OCI-LY1 (cell line): ENCODE data around the gene C19orf47.

Experiments
- H2AFZ ChIP-seq: fragments of 200-600 bp; sonication (generic), shearing (Covaris generic); 2 replicates; pipeline ENCODE4 v1.6.0; 2014; ENCODE audit warnings: antibody characterized with exemption, mild to moderate bottlenecking, low read length
- H3F3A ChIP-seq: fragments of 200-600 bp; sonication (generic), shearing (Covaris generic); 2 replicates; pipeline ENCODE4 v1.6.0; 2014; ENCODE audit warnings: mild to moderate bottlenecking, antibody characterized with exemption, low read length, moderate library complexity; ENCODE audit not compliant: insufficient read depth
- H3K27ac ChIP-seq: fragments of 200-600 bp; sonication (generic); 2 replicates; pipeline ENCODE4 v1.5.1; 2014; ENCODE audit warnings: low read length, mixed run types, mild to moderate bottlenecking, low read depth; ENCODE audit not compliant: poor library complexity, severe bottlenecking
- H3K27me3 ChIP-seq: fragments of 200-600 bp; sonication (generic); 2 replicates; pipeline ENCODE4 v1.6.0; 2014; ENCODE audit warnings: antibody characterized with exemption, mild to moderate bottlenecking, low read length, moderate library complexity; ENCODE audit not compliant: insufficient read depth
- H3K36me3 ChIP-seq: fragments of 200-600 bp; sonication (generic); 2 replicates; pipeline ENCODE4 v1.6.1; 2014; ENCODE audit warnings: mild to moderate bottlenecking, antibody characterized with exemption, low read length, moderate library complexity, mixed read lengths; ENCODE audit not compliant: insufficient read depth
- H3K4me1 ChIP-seq: fragments of 200-600 bp; sonication (generic); 2 replicates; pipeline ENCODE4 v1.5.1; 2014; ENCODE audit warnings: mild to moderate bottlenecking, low read length, moderate library complexity; ENCODE audit not compliant: insufficient read depth, severe bottlenecking
- H3K4me2 ChIP-seq: fragments of 200-600 bp; sonication (generic), shearing (Covaris generic); 2 replicates; pipeline ENCODE4 v1.6.1; 2014; ENCODE audit warnings: low read length
- H3K4me3 ChIP-seq: fragments of 200-600 bp; sonication (generic); 2 replicates; pipeline ENCODE4 v1.5.1; 2014; ENCODE audit warnings: low read length, low read depth, mild to moderate bottlenecking, mixed read lengths; ENCODE audit not compliant: poor library complexity, severe bottlenecking
- H3K79me2 ChIP-seq: fragments of 200-600 bp; shearing (Covaris generic); 2 replicates; pipeline ENCODE4 v1.6.1; 2016; ENCODE audit warnings: mixed run types, low read length, mixed read lengths; ENCODE audit not compliant: insufficient read depth
- H3K9ac ChIP-seq: fragments of 200-600 bp; sonication (generic), shearing (Covaris generic); 2 replicates; pipeline ENCODE4 v1.6.1; 2014; ENCODE audit warnings: mild to moderate bottlenecking, low read length, mixed read lengths
- H3K9me2 ChIP-seq: fragments of 200-600 bp; sonication (generic), shearing (Covaris generic); 2 replicates; pipeline ENCODE4 v1.6.1; 2014; ENCODE audit warnings: low read depth, mild to moderate bottlenecking, low read length, mixed read lengths
- H3K9me3 ChIP-seq: fragments of 200-600 bp; shearing (Covaris generic); 2 replicates; pipeline ENCODE4 v1.6.1; 2014; ENCODE audit warnings: low read length, mixed read lengths
- H4K20me1 ChIP-seq: fragments of 200-600 bp; sonication (generic), shearing (Covaris generic); 2 replicates; pipeline ENCODE4 v1.6.0; 2016; ENCODE audit warnings: mild to moderate bottlenecking, low read length; ENCODE audit not compliant: insufficient read depth
- EZH2 ChIP-seq: fragments of 200-600 bp; sonication (generic), shearing (Covaris generic); IDR thresholded peaks from 2 replicates; pipeline ENCODE4 v1.8.0; 2017; ENCODE audit warnings: borderline replicate concordance, mixed run types, mild to moderate bottlenecking, antibody characterized with exemption, low read length, moderate library complexity, mixed read lengths
- TF ChIP-seq, protein P1 (sequence below): fragments of 200-600 bp; sonication (generic), shearing (Covaris generic); IDR thresholded peaks from 2 replicates; pipeline ENCODE4 v1.5.1; 2017; ENCODE audit warnings: mild to moderate bottlenecking, antibody characterized with exemption, low read length, moderate library complexity, mixed read lengths

Gene C19orf47

GRCh38 chr19:40389404-40390083, 41.3 kb upstream of the C19orf47 start:
- no peaks in the 10 kb centered on the region for H3K9me2 ChIP-seq
- H3K4me2 ChIP-seq = no peak overlapping the region
- no peaks in the 10 kb centered on the region for H3K9me3 ChIP-seq
- no peak overlapping the region for H3K4me3 ChIP-seq
- no peaks in the 10 kb centered on the region for H3K36me3 ChIP-seq
- no peaks in the 10 kb centered on the region for H3F3A ChIP-seq
- H3K27me3 ChIP-seq = peaks cover 4% of the 10 kb centered on the region; the same call in 1 of the 2 replicates
- H3K27ac ChIP-seq = no peak overlapping the region
- TF ChIP-seq, protein P1, sequence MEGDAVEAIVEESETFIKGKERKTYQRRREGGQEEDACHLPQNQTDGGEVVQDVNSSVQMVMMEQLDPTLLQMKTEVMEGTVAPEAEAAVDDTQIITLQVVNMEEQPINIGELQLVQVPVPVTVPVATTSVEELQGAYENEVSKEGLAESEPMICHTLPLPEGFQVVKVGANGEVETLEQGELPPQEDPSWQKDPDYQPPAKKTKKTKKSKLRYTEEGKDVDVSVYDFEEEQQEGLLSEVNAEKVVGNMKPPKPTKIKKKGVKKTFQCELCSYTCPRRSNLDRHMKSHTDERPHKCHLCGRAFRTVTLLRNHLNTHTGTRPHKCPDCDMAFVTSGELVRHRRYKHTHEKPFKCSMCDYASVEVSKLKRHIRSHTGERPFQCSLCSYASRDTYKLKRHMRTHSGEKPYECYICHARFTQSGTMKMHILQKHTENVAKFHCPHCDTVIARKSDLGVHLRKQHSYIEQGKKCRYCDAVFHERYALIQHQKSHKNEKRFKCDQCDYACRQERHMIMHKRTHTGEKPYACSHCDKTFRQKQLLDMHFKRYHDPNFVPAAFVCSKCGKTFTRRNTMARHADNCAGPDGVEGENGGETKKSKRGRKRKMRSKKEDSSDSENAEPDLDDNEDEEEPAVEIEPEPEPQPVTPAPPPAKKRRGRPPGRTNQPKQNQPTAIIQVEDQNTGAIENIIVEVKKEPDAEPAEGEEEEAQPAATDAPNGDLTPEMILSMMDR = no peak
- no peak overlapping the region for H3K9ac ChIP-seq
- no peaks in the 10 kb centered on the region for H4K20me1 ChIP-seq
- H3K79me2 ChIP-seq = no peaks in the 10 kb centered on the region
- H2AFZ ChIP-seq = no peak overlapping the region
- H3K4me1 ChIP-seq = no peaks in the 10 kb centered on the region

DNA sequence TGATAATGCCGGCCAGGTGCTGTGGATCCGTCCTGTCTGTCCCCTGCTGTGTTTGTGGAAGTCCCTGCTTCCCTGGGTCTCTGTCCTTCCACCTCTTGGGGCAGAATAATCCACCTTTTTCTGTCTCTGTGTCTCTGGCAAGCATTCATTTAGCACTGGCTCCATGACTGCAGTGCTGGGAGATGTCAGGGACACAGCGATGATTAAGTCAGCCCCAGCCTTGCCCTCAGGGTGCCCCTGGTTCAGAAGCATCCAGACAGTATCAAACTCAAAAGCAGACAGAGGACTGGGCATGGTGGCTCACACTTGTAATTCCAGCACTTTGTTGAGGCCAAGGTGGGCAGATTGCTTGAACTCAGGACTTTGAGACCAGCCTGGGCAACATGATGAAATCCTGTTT, 40.3 kb upstream of the C19orf47 start:
- H3K27me3 ChIP-seq = peaks cover 4% of the 10 kb centered on the region; the same call in 1 of the 2 replicates
- no peak overlapping the region for H3K4me2 ChIP-seq
- H2AFZ ChIP-seq = no peak overlapping the region
- H4K20me1 ChIP-seq = no peaks in the 10 kb centered on the region
- no peaks in the 10 kb centered on the region for H3K79me2 ChIP-seq
- H3K36me3 ChIP-seq = no peaks in the 10 kb centered on the region
- H3K27ac ChIP-seq = no peak overlapping the region
- H3F3A ChIP-seq = no peaks in the 10 kb centered on the region
- TF ChIP-seq, protein P1 = no peak
- H3K4me3 ChIP-seq = no peak overlapping the region
- H3K9me3 ChIP-seq = no peaks in the 10 kb centered on the region
- H3K4me1 ChIP-seq = no peaks in the 10 kb centered on the region
- H3K9ac ChIP-seq = no peak overlapping the region
- no peaks in the 10 kb centered on the region for H3K9me2 ChIP-seq

DNA sequence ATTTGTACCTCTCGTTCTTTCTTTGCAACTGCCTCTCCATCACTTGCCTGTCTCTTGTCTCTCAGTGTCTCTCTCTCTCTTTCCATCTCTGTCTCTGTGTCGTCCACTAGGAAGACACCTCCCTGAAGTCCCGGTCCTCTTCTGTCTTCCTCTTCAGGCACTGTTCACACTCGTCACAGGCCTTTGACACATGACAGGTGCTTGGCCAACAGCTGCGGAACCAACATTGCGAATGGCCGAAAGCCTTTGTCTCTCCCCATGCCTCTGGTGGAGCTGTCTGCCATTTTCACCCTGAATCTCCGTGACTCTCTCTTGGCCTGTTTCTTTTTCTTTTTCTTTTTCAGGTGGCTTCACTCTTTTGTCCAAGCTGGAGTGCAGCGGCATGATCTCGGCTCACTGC, 39.0 kb upstream of the C19orf47 start:
- no peaks in the 10 kb centered on the region for H3K36me3 ChIP-seq
- H3K9me3 ChIP-seq = no peaks in the 10 kb centered on the region
- TF ChIP-seq, protein P1 = no peak
- TF ChIP-seq EZH2 = no peak
- H3K4me3 ChIP-seq = no peak overlapping the region
- no peaks in the 10 kb centered on the region for H3K4me1 ChIP-seq
- no peak overlapping the region for H3K27ac ChIP-seq
- H3F3A ChIP-seq = no peaks in the 10 kb centered on the region
- H3K4me2 ChIP-seq = no peak overlapping the region
- no peak overlapping the region for H2AFZ ChIP-seq
- no peaks in the 10 kb centered on the region for H4K20me1 ChIP-seq
- peaks cover 4% of the 10 kb centered on the region; the same call in 1 of the 2 replicates for H3K27me3 ChIP-seq
- H3K9ac ChIP-seq = no peak overlapping the region
- H3K79me2 ChIP-seq = no peaks in the 10 kb centered on the region
- no peaks in the 10 kb centered on the region for H3K9me2 ChIP-seq
